ENCODE results near the gene SLC6A7.

SLC6A7 gene

GRCh38 chr5:150239794-150240122 lies 49.9 kb downstream of the SLC6A7 start:
- Histone ChIP-seq H3K4me2 (no peak overlapping the region), H3K4me1 (ENCODE audit: low read depth, poor library complexity, severe bottlenecking) (no peaks in the 10 kb centered on the region), H4K20me1 (ENCODE audit: insufficient read depth) (no peaks in the 10 kb centered on the region), H2AFZ (ENCODE audit: low read depth) (no peak overlapping the region), H3K27me3 (ENCODE audit: insufficient read depth, low read depth) (no peaks in the 10 kb centered on the region), H3K4me3 (IDR thresholded peaks at IDR 0.05; ENCODE audit: insufficient read depth, low read depth, low read length) (no peak overlapping the region), H3K79me2 (ENCODE audit: insufficient read depth, low read depth) (no peaks in the 10 kb centered on the region), H3K36me3 (ENCODE audit: insufficient read depth) (no peaks in the 10 kb centered on the region), H3K27ac (no peak overlapping the region), H3K9ac (no peak overlapping the region)
- no peak for TF ChIP-seq CTCF (conservative IDR thresholded peaks at IDR 0.05; ENCODE audit: low read depth, low read length)

GRCh38 chr5:150241298-150242160 lies 51.7 kb downstream of the SLC6A7 start:
- Histone ChIP-seq H3K4me2 (no peak overlapping the region), H3K4me1 (ENCODE audit: low read depth, poor library complexity, severe bottlenecking) (no peaks in the 10 kb centered on the region), H3K79me2 (ENCODE audit: insufficient read depth, low read depth) (no peaks in the 10 kb centered on the region), H3K36me3 (ENCODE audit: insufficient read depth) (no peaks in the 10 kb centered on the region), H3K27me3 (ENCODE audit: insufficient read depth, low read depth) (no peaks in the 10 kb centered on the region), H3K4me3 (IDR thresholded peaks at IDR 0.05; ENCODE audit: insufficient read depth, low read depth, low read length) (no peak overlapping the region), H2AFZ (ENCODE audit: low read depth) (no peak overlapping the region), H3K27ac (no peak overlapping the region), H4K20me1 (ENCODE audit: insufficient read depth) (no peaks in the 10 kb centered on the region), H3K9ac (no peak overlapping the region)
- no peak for TF ChIP-seq CTCF (conservative IDR thresholded peaks at IDR 0.05; ENCODE audit: low read depth, low read length)

- Histone ChIP-seq H3K4me2 (no peak overlapping the region), H3K4me1 (ENCODE audit: low read depth, poor library complexity, severe bottlenecking) (no peaks in the 10 kb centered on the region), H4K20me1 (ENCODE audit: insufficient read depth) (no peaks in the 10 kb centered on the region), H3K27ac (no peak overlapping the region), H3K9ac (no peak overlapping the region), H3K4me3 (IDR thresholded peaks at IDR 0.05; ENCODE audit: insufficient read depth, low read depth, low read length) (no peak overlapping the region), H3K27me3 (ENCODE audit: insufficient read depth, low read depth) (no peaks in the 10 kb centered on the region), H2AFZ (ENCODE audit: low read depth) (no peak overlapping the region), H3K36me3 (ENCODE audit: insufficient read depth) (no peaks in the 10 kb centered on the region), H3K79me2 (ENCODE audit: insufficient read depth, low read depth) (no peaks in the 10 kb centered on the region)
- TF ChIP-seq CTCF (conservative IDR thresholded peaks at IDR 0.05; ENCODE audit: low read depth, low read length) = no peak
These were observed 52.5 kb downstream of the SLC6A7 start for GRCh38 chr5:150242251-150242894.

GRCh38 chr5:150243590-150243989 lies 53.7 kb downstream of the SLC6A7 start:
- no peaks in the 10 kb centered on the region for H3K4me1 ChIP-seq (ENCODE audit: low read depth, poor library complexity, severe bottlenecking)
- no peaks in the 10 kb centered on the region for H3K27me3 ChIP-seq (ENCODE audit: insufficient read depth, low read depth)
- H4K20me1 ChIP-seq (ENCODE audit: insufficient read depth) = no peaks in the 10 kb centered on the region
- no peaks in the 10 kb centered on the region for H3K36me3 ChIP-seq (ENCODE audit: insufficient read depth)
- no peak overlapping the region for H3K27ac ChIP-seq
- no peak overlapping the region for H3K4me3 ChIP-seq (IDR thresholded peaks at IDR 0.05; ENCODE audit: insufficient read depth, low read depth, low read length)
- TF ChIP-seq CTCF (conservative IDR thresholded peaks at IDR 0.05; ENCODE audit: low read depth, low read length) = no peak
- no peak overlapping the region for H2AFZ ChIP-seq (ENCODE audit: low read depth)
- H3K9ac ChIP-seq = no peak overlapping the region
- H3K4me2 ChIP-seq = no peak overlapping the region
- H3K79me2 ChIP-seq (ENCODE audit: insufficient read depth, low read depth) = no peaks in the 10 kb centered on the region
